SJCRH30 (cell line): ENCODE data around the gene CHAF1A. TPM values are rescaled to one million over a fixed set of nuclear protein-coding genes. Genes with fewer than 3 reads are reported as not detected.

Source experiments
- DNase-seq, 2 experiments: peaks; one replicate each; pipeline ENCODE4 v3.0.0-alpha.2; 2015 to 2020
- H3K27ac ChIP-seq: fragments of 250-450 bp; sonication (Bioruptor Pico); 2 replicates; pipeline ENCODE4 v1.5.1; 2020; ENCODE audit warnings: mild to moderate bottlenecking, moderate library complexity
- H3K27me3 ChIP-seq: fragments of 250-450 bp; sonication (Bioruptor Pico); 2 replicates; pipeline ENCODE4 v1.5.1; 2020; ENCODE audit warnings: mild to moderate bottlenecking, moderate library complexity
- H3K36me3 ChIP-seq: fragments of 250-450 bp; sonication (Bioruptor Pico); 2 replicates; pipeline ENCODE4 v1.5.1; 2020; ENCODE audit warnings: mild to moderate bottlenecking, moderate library complexity
- H3K4me1 ChIP-seq: fragments of 250-450 bp; sonication (Bioruptor Pico); 2 replicates; pipeline ENCODE4 v1.5.1; 2020; ENCODE audit warnings: mild to moderate bottlenecking, moderate library complexity
- H3K4me3 ChIP-seq: fragments of 250-450 bp; sonication (Bioruptor Pico); 2 replicates; pipeline ENCODE4 v1.5.1; 2020; ENCODE audit warnings: mild to moderate bottlenecking, moderate library complexity
- H3K9me3 ChIP-seq: fragments of 250-450 bp; sonication (Bioruptor Pico); replicated peaks from 2 replicates; pipeline ENCODE4 v1.5.1; 2020; ENCODE audit warnings: mild to moderate bottlenecking, moderate library complexity
- total RNA-seq: library from RNA; depleted of rRNA; stranded (reverse); fragments of >200 nt; shearing (Covaris generic); gene quantifications from 2 replicates; pipeline ENCODE4 v1.2.3, GENCODE V29; 2014

The CHAF1A gene
- total RNA-seq, 1 experiment from 2014 or later = 54.6 TPM

GRCh38 chr19:4380254-4380727 lies 22.1 kb upstream of the CHAF1A start:
- no peak overlapping the region for H3K27ac ChIP-seq
- peaks cover 44% of the 10 kb centered on the region for H3K4me1 ChIP-seq
- H3K27me3 ChIP-seq = no peaks in the 10 kb centered on the region
- no peak for DNase-seq
- H3K4me3 ChIP-seq = no peak overlapping the region
- no peaks in the 10 kb centered on the region for H3K9me3 ChIP-seq
- no peaks in the 10 kb centered on the region for H3K36me3 ChIP-seq

- no peak overlapping the region for H3K27ac ChIP-seq
- no peak overlapping the region for H3K4me3 ChIP-seq
- H3K27me3 ChIP-seq = no peaks in the 10 kb centered on the region
- peaks cover 17% of the 10 kb centered on the region for H3K4me1 ChIP-seq
- DNase-seq = no peak
- H3K9me3 ChIP-seq = no peaks in the 10 kb centered on the region
- peaks cover 5% of the 10 kb centered on the region; the same call in 1 of the 2 replicates for H3K36me3 ChIP-seq
These were observed 17.0 kb upstream of the CHAF1A start for GRCh38 chr19:4385291-4386040.

GRCh38 chr19:4386041-4386782 lies 16.2 kb upstream of the CHAF1A start:
- no peak overlapping the region for H3K4me3 ChIP-seq
- peaks cover 5% of the 10 kb centered on the region; the same call in 1 of the 2 replicates for H3K36me3 ChIP-seq
- H3K4me1 ChIP-seq = peaks cover 22% of the 10 kb centered on the region
- H3K27ac ChIP-seq = no peak overlapping the region
- no peaks in the 10 kb centered on the region for H3K9me3 ChIP-seq
- peak in 1 of 2 experiments; percentile 30 for DNase-seq
- no peaks in the 10 kb centered on the region for H3K27me3 ChIP-seq

GRCh38 chr19:4388337-4389063 lies 13.9 kb upstream of the CHAF1A start:
- no peaks in the 10 kb centered on the region for H3K9me3 ChIP-seq
- no peak for DNase-seq
- no peaks in the 10 kb centered on the region for H3K27me3 ChIP-seq
- H3K4me3 ChIP-seq = no peak overlapping the region
- peaks cover 35% of the 10 kb centered on the region for H3K4me1 ChIP-seq
- peaks cover 5% of the 10 kb centered on the region; the same call in 1 of the 2 replicates for H3K36me3 ChIP-seq
- H3K27ac ChIP-seq = no peak overlapping the region

- no peak for DNase-seq
- Histone ChIP-seq H3K4me1 (peaks cover 36% of the 10 kb centered on the region), H3K9me3 (no peaks in the 10 kb centered on the region), H3K36me3 (peaks cover 5% of the 10 kb centered on the region; the same call in 1 of the 2 replicates), H3K4me3 (no peak overlapping the region), H3K27me3 (no peaks in the 10 kb centered on the region), H3K27ac (no peak overlapping the region)
These were observed 13.4 kb upstream of the CHAF1A start for GRCh38 chr19:4389064-4389375.

- Histone ChIP-seq H3K4me1 (peaks cover 42% of the 10 kb centered on the region), H3K4me3 (no peak overlapping the region), H3K36me3 (peaks cover 5% of the 10 kb centered on the region; the same call in 1 of the 2 replicates), H3K27me3 (no peaks in the 10 kb centered on the region), H3K27ac (no peak overlapping the region), H3K9me3 (no peaks in the 10 kb centered on the region)
- DNase-seq = no peak
These were observed 12.9 kb upstream of the CHAF1A start for GRCh38 chr19:4389511-4390016.

- no peak for DNase-seq
- Histone ChIP-seq H3K4me1 (peaks cover 42% of the 10 kb centered on the region), H3K4me3 (no peak overlapping the region), H3K36me3 (peaks cover 5% of the 10 kb centered on the region; the same call in 1 of the 2 replicates), H3K9me3 (no peaks in the 10 kb centered on the region), H3K27me3 (no peaks in the 10 kb centered on the region), H3K27ac (no peak overlapping the region; the same call in 1 of the 2 replicates)
These were observed 12.3 kb upstream of the CHAF1A start for GRCh38 chr19:4390017-4390566.

GRCh38 chr19:4390567-4391305 lies 11.7 kb upstream of the CHAF1A start:
- peak in 1 of 2 experiments; percentile 22 for DNase-seq
- Histone ChIP-seq H3K36me3 (peaks cover 9% of the 10 kb centered on the region), H3K4me1 (peaks cover 41% of the 10 kb centered on the region), H3K27me3 (no peaks in the 10 kb centered on the region), H3K9me3 (no peaks in the 10 kb centered on the region), H3K4me3 (no peak overlapping the region), H3K27ac (peak overlapping the region; percentile 50)

- Histone ChIP-seq H3K27me3 (no peaks in the 10 kb centered on the region), H3K36me3 (peaks cover 9% of the 10 kb centered on the region), H3K9me3 (no peaks in the 10 kb centered on the region), H3K4me3 (no peak overlapping the region), H3K4me1 (peaks cover 37% of the 10 kb centered on the region), H3K27ac (peak overlapping the region; percentile 50)
- DNase-seq = peak in 1 of 2 experiments; percentile 23
These were observed 11.1 kb upstream of the CHAF1A start for GRCh38 chr19:4391306-4391693.

- H3K27me3 ChIP-seq = no peaks in the 10 kb centered on the region
- H3K27ac ChIP-seq = peak overlapping the region; percentile 50
- no peak overlapping the region for H3K4me3 ChIP-seq
- peak; percentile 85 to 87 for DNase-seq
- H3K36me3 ChIP-seq = peaks cover 13% of the 10 kb centered on the region
- H3K9me3 ChIP-seq = no peaks in the 10 kb centered on the region
- peaks cover 37% of the 10 kb centered on the region for H3K4me1 ChIP-seq
These were observed 10.5 kb upstream of the CHAF1A start for GRCh38 chr19:4391701-4392483.

- peaks cover 37% of the 10 kb centered on the region for H3K4me1 ChIP-seq
- H3K27ac ChIP-seq = no peak overlapping the region; the same call in 1 of the 2 replicates
- peaks cover 9% of the 10 kb centered on the region; the same call in 1 of the 2 replicates for H3K36me3 ChIP-seq
- H3K9me3 ChIP-seq = no peaks in the 10 kb centered on the region
- no peak overlapping the region for H3K4me3 ChIP-seq
- H3K27me3 ChIP-seq = no peaks in the 10 kb centered on the region
- peak; percentile 46 to 59 for DNase-seq
These were observed 8.4 kb upstream of the CHAF1A start for GRCh38 chr19:4393947-4394590.

GRCh38 chr19:4396949-4397783 lies 5.3 kb upstream of the CHAF1A start:
- Histone ChIP-seq H3K27ac (no peak overlapping the region), H3K27me3 (no peaks in the 10 kb centered on the region), H3K36me3 (peaks cover 9% of the 10 kb centered on the region; the same call in 1 of the 2 replicates), H3K4me3 (no peak overlapping the region), H3K4me1 (peaks cover 19% of the 10 kb centered on the region), H3K9me3 (no peaks in the 10 kb centered on the region)
- DNase-seq = no peak
